Rectal smooth muscle tissue (tissue), 1 donor: ENCODE measurements around the gene FAM89A.
"Not testable (repeated sequence)": the region's sequence is repeated elsewhere in the genome, so short reads cannot be mapped to it uniquely, and the experiment has no call there.

Experiments
- H3K27ac ChIP-seq: one replicate; pipeline ENCODE4 v1.7.0; 2013; ENCODE audit warnings: low read depth, low read length, inconsistent platforms
- H3K27me3 ChIP-seq: one replicate; pipeline ENCODE4 v1.7.0; 2013; ENCODE audit warnings: low read length; ENCODE audit not compliant: control insufficient read depth, insufficient read depth
- H3K36me3 ChIP-seq: one replicate; pipeline ENCODE4 v1.7.0; 2013; ENCODE audit warnings: low read length; ENCODE audit not compliant: control insufficient read depth, insufficient read depth
- H3K4me1 ChIP-seq: one replicate; pipeline ENCODE4 v1.7.0; 2013; ENCODE audit warnings: low read length; ENCODE audit not compliant: control insufficient read depth, insufficient read depth
- H3K4me3 ChIP-seq: one replicate; pipeline ENCODE4 v1.7.0; 2013; ENCODE audit warnings: low read length
- H3K9ac ChIP-seq: one replicate; pipeline ENCODE4 v1.7.0; 2013; ENCODE audit warnings: low read length

The FAM89A gene

DNA sequence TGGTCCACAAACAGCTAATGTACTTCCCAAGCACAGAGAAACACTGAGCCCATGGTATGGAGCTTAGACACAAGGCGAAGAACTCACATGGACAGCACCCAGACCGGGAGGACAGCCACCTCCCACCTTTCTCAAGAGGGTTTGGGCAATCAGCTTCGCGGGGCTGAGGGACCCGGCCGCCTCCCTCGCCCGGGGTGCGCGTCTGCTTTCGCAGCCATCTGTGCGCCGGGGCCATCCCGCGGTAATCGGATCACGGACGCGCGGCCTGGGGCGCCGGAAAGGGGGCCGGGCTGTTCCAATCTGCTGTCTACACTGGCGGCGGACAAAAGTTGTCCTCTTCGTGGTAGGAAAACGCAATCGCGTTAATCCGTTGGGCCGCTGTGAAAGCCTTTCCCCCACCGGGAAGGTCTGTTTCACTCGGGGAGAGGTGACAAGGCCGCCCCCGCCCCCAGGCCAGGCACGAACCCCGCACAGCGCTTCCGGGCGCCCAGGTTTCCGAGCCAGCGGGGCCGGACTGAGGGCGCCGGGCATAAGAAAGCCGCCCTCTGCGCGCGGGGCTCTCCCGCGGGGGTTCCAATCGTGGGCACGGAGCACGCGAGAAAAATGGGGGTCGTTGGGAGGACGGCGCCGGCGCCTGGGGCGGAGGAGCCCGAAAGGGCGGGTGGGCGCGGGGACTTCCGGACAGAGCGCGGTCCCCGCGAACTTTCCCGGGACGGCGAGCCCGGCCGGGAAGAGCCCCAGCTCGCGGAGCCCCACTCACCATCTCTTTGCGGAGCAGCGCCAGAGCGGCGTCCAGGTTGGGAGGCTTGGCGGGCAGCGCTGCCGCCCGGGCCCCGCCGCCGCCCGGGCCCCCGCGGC lies 664 bp downstream of the FAM89A start:
- Histone ChIP-seq H3K27ac (no peak overlapping the region), H3K4me1 (no peaks in the 10 kb centered on the region), H3K4me3 (peak overlapping the region; percentile 62), H3K27me3 (no peaks in the 10 kb centered on the region), H3K36me3 (no peaks in the 10 kb centered on the region), H3K9ac (peak overlapping the region; percentile 1)

GRCh38 chr1:231037585-231038517 lies 2.2 kb downstream of the FAM89A start:
- Histone ChIP-seq H3K9ac (no peak overlapping the region), H3K4me1 (no peaks in the 10 kb centered on the region), H3K36me3 (no peaks in the 10 kb centered on the region), H3K4me3 (no peak overlapping the region), H3K27ac (no peak overlapping the region), H3K27me3 (no peaks in the 10 kb centered on the region)

GRCh38 chr1:231036416-231036815 lies 3.6 kb downstream of the FAM89A start:
- Histone ChIP-seq H3K27me3 (no peaks in the 10 kb centered on the region), H3K9ac (no peak overlapping the region), H3K36me3 (no peaks in the 10 kb centered on the region), H3K4me3 (no peak overlapping the region), H3K27ac (no peak overlapping the region), H3K4me1 (no peaks in the 10 kb centered on the region)

- Histone ChIP-seq H3K4me3 (no peak overlapping the region), H3K9ac (no peak overlapping the region), H3K36me3 (no peaks in the 10 kb centered on the region), H3K4me1 (no peaks in the 10 kb centered on the region), H3K27ac (no peak overlapping the region), H3K27me3 (no peaks in the 10 kb centered on the region)
These were observed 4.3 kb downstream of the FAM89A start for GRCh38 chr1:231035799-231036198.

DNA sequence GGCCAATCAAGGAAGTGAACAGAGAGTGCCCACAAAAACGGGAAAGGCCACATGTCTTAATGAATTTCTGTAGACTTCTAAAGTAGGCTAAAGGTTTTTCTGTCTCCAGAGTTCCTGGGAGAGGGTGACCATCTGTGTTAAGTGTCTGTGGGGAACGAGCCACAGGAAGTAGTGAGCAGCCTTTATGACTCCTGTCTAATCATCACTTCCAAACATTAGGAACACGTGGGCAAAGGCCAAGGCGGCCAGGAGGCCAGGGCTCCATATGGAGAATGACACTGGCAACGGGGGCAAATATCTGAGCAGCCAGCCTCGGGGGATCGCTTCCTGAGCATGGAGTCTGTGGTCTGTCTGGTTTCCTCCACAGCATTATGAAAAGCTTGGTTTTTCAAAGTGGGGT lies 7.1 kb downstream of the FAM89A start:
- no peak overlapping the region for H3K9ac ChIP-seq
- H3K27ac ChIP-seq: no peak overlapping the region
- H3K36me3 ChIP-seq: no peaks in the 10 kb centered on the region
- H3K4me1 ChIP-seq: no peaks in the 10 kb centered on the region
- H3K27me3 ChIP-seq: no peaks in the 10 kb centered on the region
- H3K4me3 ChIP-seq: no peak overlapping the region

DNA sequence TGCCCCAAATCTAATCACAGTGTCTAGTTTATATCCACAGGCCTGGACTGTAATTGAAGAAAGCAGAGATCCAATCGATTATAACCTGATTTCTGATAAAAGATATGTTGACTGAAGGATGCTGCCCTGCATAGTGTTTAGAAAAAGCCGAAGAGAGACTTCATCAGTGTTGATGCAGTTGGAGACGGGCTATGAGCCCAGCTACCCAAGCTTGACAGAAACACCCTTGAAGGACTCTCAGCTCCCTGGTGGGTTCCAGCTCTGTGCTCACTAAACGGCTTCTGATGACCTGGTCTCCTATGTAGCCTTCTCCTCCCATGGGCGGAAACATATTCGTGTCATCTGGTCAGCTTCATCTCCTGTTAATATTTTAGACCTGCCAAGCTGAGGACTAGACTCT lies 10.2 kb downstream of the FAM89A start:
- Histone ChIP-seq H3K9ac (no peak overlapping the region), H3K4me1 (no peaks in the 10 kb centered on the region), H3K4me3 (no peak overlapping the region), H3K36me3 (no peaks in the 10 kb centered on the region), H3K27ac (no peak overlapping the region), H3K27me3 (no peaks in the 10 kb centered on the region)

GRCh38 chr1:231029247-231029646 lies 10.8 kb downstream of the FAM89A start:
- H3K27me3 ChIP-seq, H3K9ac ChIP-seq, H3K4me3 ChIP-seq, H3K4me1 ChIP-seq, H3K36me3 ChIP-seq, H3K27ac ChIP-seq: not testable (repeated sequence)

GRCh38 chr1:231028682-231029081 lies 11.4 kb downstream of the FAM89A start:
- no peak overlapping the region for H3K4me3 ChIP-seq
- H3K27me3 ChIP-seq: no peaks in the 10 kb centered on the region
- H3K9ac ChIP-seq: no peak overlapping the region
- H3K36me3 ChIP-seq: no peaks in the 10 kb centered on the region
- no peaks in the 10 kb centered on the region for H3K4me1 ChIP-seq
- no peak overlapping the region for H3K27ac ChIP-seq

DNA sequence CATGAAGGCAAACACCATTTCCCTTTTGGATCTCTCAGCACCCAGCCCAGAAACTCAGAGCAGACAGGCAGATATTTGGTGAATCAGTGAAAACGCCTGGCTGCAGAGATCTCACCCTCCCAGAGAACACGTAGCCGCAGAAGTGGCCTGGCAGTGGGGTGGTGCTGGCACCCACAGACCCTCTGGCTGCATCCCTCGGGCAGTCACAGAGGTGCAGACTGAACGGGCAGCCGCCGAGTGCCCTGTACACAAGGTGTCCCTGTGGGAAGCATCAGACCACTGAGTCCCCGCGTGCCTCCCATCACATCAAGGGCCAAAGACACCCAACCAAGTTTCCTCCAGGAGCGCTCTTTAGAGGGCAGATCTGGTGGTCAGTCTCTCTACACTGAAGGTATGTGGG lies 12.1 kb downstream of the FAM89A start:
- no peak overlapping the region for H3K27ac ChIP-seq
- no peak overlapping the region for H3K4me3 ChIP-seq
- no peak overlapping the region for H3K9ac ChIP-seq
- no peaks in the 10 kb centered on the region for H3K4me1 ChIP-seq
- H3K27me3 ChIP-seq: no peaks in the 10 kb centered on the region
- no peaks in the 10 kb centered on the region for H3K36me3 ChIP-seq

GRCh38 chr1:231027136-231027925 lies 12.7 kb downstream of the FAM89A start:
- Histone ChIP-seq H3K9ac (no peak overlapping the region), H3K27ac (no peak overlapping the region), H3K4me3 (no peak overlapping the region), H3K27me3 (no peaks in the 10 kb centered on the region), H3K36me3 (no peaks in the 10 kb centered on the region), H3K4me1 (no peaks in the 10 kb centered on the region)

GRCh38 chr1:231026576-231026975 lies 13.5 kb downstream of the FAM89A start:
- H3K4me1 ChIP-seq: no peaks in the 10 kb centered on the region
- H3K9ac ChIP-seq: no peak overlapping the region
- no peak overlapping the region for H3K4me3 ChIP-seq
- H3K36me3 ChIP-seq: no peaks in the 10 kb centered on the region
- H3K27ac ChIP-seq: no peak overlapping the region
- no peaks in the 10 kb centered on the region for H3K27me3 ChIP-seq

DNA sequence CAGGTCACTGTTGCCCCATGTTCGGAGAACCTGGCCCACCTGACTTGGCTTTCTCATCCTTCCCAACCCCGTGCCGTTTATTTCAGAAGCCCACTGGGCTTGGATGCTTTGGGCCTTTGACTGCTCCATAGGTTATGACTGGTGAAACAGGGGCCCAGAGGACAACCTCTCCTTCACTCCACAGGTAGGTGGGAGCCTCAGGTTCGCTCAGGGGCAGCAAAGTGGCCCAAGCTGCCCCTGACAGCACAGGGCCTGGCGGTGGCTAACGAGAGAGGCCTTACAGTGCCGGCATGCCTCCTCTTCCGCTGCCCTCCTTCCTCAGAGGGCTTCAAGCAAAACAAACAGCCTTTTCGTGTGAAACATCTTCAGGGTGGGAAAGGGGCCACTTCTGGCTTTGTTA lies 16.9 kb downstream of the FAM89A start:
- H3K4me3 ChIP-seq: no peak overlapping the region
- no peak overlapping the region for H3K27ac ChIP-seq
- H3K4me1 ChIP-seq: no peaks in the 10 kb centered on the region
- H3K27me3 ChIP-seq: no peaks in the 10 kb centered on the region
- no peak overlapping the region for H3K9ac ChIP-seq
- H3K36me3 ChIP-seq: no peaks in the 10 kb centered on the region
